Sigmoid colon (tissue), 4 donors: ENCODE data around the gene RABGAP1L.

Experiments
- EP300 ChIP-seq, 4 donors: sonication (generic); formaldehyde crosslinking; IDR thresholded peaks; one replicate each; pipeline ENCODE4 v1.6.1; 2017; ENCODE audit warnings: antibody characterized with exemption in 4 of 4
- TF ChIP-seq, protein P1 (sequence below), 4 experiments: fragments of 450-650 bp in 3 of 4; fragments of 200-600 bp in 1 of 4; IDR thresholded peaks; one replicate each; pipeline ENCODE4 v1.5.1; 2016 to 2019; ENCODE audit warnings: antibody characterized with exemption in 4 of 4, mild to moderate bottlenecking in 3 of 4, moderate library complexity in 2 of 4

DNA sequence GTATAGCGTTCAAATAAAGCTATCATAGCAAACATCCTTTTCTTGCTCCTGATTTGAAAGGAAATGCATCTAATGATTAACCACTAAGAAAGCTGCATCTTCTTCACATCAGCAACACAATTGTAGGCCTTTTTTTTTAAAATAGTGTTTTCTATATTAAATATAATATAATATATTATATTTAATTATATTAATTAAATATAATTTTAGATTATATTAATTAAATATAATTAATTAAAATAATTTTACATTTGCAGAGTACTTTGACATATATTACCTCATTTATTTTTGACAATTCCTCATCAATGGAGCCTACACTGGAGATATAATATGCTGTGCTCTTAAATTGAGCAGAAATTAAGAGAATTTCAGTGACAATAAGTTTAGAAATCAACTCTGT, 481.5 kb downstream of the RABGAP1L start:
- TF ChIP-seq, protein P1, sequence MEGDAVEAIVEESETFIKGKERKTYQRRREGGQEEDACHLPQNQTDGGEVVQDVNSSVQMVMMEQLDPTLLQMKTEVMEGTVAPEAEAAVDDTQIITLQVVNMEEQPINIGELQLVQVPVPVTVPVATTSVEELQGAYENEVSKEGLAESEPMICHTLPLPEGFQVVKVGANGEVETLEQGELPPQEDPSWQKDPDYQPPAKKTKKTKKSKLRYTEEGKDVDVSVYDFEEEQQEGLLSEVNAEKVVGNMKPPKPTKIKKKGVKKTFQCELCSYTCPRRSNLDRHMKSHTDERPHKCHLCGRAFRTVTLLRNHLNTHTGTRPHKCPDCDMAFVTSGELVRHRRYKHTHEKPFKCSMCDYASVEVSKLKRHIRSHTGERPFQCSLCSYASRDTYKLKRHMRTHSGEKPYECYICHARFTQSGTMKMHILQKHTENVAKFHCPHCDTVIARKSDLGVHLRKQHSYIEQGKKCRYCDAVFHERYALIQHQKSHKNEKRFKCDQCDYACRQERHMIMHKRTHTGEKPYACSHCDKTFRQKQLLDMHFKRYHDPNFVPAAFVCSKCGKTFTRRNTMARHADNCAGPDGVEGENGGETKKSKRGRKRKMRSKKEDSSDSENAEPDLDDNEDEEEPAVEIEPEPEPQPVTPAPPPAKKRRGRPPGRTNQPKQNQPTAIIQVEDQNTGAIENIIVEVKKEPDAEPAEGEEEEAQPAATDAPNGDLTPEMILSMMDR (IDR thresholded peaks at IDR 0.05) = no peak
- no peak for TF ChIP-seq EP300 (IDR thresholded peaks at IDR 0.05)
